ENCODE data around the gene TMEM150C.

Gene TMEM150C

DNA sequence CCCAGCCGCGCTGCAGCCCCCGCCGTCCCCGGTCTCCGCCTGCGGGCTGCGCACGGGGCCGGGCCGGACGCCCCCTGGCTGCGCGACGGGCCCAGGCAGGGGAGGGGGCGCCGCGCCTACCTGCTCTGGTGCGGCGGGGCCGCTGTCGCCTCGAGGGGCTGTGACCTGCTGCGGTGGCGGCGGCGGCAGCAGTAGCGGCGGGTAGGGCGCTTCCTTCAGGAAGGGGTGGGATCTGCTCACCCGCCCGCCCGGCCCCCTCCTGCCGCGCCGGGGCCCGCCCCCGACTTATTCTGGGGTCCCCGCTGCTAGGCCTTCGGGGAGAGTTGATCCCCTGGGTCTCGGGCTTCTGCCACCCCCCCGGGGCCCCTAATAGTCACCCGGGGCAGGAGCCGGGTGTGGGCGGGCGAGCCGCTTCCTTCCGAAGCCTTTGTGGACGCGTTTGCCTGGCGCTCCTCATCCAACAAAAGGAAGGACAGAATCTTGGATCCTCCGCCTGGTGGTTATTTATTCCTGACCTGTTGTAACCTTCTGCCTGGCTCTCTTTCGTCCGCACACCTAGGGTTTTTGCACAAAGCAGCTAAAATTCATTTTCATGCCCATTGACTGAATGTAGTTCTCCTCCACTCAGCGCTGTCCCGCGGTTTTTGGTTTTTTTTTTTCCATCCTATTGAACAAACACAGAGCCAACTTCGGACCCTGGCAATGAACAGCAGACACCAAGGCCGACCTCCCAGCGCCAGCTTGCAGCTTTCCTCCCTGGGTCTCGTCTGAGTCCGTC, at the start of gene TMEM150C:
Gene TMEM150C (minus strand): TSS at position 203 of the 778 bp plus-strand sequence. CDS start 57,331 bp downstream, outside the sequence.
- no peak for DNase-seq (ENCODE audit: low read depth)

DNA sequence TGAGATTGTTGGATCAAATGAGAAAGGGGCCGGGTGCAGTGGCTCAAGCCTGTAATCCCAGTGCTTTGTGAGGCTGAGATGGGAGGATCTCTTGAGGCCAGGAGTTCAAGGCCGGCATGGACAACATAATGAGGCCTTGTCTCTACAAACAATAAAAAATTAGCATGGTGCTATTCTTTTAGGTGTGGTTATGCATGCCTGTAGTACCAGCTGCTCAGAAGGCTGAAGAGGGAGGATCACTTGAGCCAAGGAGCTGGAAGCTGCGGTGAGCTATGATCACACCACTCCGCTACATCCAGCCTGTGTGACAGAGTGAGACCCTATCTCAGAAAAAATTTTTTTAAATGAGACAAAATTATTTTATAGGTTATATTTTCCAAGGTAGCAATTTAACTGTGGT, 49.7 kb upstream of the TMEM150C start:
- no peak for DNase-seq (ENCODE audit: low read depth)

DNA sequence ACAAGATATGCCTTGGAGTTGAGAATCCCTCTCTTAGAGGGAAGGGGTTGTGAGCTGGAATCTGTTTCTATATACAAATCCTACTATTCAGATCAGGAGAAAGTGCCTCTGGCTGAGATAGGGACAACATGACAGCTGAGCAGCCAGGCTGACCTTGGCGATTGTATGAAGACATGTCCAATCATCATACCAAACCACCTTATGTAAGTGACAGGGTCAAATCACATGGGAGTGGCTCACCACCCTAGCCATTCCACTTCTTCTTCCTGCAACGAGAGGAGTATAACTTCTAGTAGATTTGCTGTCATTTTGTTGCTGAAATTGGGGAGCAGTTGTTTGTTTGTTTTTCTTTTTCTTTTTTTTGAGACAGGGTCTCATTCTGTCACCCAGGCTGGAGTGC, 48.3 kb upstream of the TMEM150C start:
- no peak for DNase-seq (ENCODE audit: low read depth)

DNA sequence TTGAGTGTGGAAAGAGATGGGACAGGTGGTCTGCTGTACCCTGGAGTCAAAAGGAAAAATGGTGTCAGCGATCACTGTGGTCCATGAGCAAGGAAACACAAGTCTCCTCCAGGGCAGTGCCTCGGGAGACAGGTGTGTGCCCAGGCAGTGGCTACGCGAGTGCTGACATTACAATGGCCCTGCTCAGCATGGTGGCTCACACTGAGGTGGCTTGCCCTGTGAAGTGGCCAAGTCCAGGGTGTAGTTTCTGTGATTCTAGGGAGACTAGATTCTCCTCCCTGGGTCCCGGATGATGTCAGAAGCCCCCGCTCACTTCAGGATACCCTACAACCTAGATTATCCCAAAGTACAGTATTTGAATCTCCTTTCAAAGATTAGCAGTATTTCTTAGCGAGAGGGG, 44.8 kb upstream of the TMEM150C start:
- no peak for DNase-seq (ENCODE audit: low read depth)

DNA sequence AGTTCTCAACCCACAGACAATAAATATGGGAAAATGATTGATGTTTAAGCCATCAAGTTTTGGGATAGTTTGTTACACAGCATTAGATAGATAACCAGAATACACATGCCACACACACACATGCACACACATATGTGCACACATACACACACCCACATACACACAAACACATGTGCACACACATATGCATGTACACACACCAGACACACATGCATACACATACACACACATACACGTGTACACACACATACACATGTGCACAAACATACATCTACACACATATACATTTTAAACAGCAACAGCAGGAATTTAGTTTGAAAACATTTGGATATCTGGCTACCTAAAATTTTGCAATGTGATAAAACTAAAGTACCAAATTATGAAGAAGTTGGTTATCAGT, 42.7 kb upstream of the TMEM150C start:
- no peak for DNase-seq (ENCODE audit: low read depth)

DNA sequence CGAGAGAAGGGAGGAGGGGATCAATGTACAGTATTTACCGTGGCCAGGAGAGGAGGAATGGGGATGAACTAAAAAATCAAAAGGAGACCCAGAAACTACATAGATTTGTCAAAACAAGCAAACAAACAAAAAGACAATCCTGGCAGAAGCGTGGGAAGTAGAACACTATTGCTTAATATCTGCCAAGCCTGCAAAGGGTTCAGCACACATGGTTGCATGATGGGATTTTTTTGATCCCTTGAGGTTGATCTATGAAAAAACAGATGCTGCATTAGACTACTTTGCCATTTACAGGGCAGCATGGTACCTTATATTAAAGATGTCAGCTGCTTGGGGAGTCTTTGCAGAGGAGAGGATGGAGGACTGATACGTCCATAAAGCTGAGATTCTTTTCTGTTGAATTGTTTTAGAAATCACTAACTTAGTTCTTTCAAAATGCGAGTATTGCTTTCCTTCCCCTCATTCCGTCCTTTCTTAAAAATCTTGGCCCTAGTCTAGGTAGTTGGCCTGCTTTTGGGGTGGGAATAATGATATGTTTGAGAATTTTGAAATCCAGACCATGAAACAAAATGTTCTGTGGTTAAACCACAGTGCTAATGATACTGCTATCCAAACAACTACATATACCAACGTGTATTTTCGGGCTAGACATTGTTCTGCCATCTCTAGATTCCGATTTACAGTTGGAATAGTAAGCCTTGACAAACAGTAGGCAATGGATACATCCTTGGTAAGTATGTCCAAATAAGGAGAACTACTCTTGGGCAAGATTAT, 39.6 kb upstream of the TMEM150C start:
- no peak for DNase-seq (ENCODE audit: low read depth)

DNA sequence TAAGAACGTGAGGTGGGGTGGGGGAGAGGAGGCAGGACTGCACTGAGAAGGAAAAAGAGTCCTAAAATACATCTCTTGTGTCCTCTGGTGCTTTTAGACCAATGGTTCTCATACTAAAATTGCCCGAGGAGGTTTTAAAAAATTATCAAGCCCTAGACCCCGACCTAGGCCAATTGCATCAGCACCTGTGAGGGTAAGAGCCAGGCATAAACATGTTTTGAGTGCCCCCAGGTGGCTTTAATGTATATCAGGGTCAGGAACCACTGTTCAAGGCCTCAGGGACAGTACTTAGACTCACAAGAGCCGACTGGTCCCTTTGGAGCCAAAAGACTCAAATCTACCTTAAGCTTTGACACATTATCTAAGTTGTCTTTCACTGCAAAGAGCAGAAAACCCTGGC, 37.5 kb upstream of the TMEM150C start:
- DNase-seq (ENCODE audit: low read depth), result no peak

DNA sequence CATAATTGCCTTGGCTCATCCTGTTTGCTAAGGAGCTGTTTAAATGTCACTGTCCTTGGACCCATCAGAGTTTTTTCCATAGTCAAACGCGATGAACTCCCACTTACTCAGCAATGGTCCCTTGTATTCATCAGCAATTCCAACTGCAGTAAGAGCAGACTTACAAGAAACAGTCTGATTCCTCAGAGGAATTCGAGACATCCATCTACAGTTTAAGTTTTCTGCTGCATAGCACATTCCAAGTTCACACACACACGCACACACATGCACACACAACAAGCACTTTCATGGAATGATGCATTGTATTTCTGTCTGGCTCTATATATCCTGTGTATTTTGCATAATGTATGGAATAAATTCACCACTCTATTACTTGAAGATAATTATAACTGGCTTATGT, 32.7 kb upstream of the TMEM150C start:
- no peak for DNase-seq (ENCODE audit: low read depth)

DNA sequence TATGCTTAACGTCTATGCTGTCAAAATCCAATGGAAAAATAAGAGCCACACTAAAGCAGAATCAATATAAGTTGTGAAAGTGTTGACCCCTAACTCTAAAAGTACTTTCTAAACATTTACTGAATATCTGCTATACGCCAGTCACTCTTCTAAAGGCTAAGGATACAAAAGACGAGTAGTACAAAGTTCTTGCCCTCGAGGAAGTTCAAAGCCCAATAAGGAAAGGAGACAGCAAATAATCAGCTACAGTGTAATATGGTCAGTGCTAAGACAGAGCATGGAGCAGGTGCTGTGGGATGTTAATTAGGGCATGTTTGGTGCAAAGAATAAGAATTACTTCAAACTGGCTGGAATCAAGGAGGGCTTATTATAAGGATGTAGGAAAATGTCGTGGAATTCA, 31.6 kb upstream of the TMEM150C start:
- no peak for DNase-seq (ENCODE audit: low read depth)

DNA sequence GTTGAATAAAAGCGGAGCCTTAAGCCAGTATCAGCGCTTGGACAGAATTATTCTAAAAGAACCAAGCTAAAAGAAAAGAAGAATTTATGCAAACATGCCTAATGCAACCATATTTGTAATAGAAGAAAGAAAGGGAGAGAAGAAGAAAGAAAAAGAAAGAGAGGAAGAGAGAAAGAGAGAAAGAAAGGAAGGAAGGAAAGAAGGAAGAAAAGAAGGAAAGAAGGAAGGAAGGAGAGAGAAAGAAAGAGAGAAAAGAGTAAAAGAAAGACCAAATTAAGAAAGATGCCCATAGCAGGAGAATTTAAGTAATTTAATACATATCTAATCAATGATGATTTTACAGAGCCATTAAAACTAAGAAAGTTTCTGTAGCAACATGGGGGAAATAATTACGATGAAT, 30.9 kb upstream of the TMEM150C start:
- DNase-seq (ENCODE audit: low read depth), result no peak

DNA sequence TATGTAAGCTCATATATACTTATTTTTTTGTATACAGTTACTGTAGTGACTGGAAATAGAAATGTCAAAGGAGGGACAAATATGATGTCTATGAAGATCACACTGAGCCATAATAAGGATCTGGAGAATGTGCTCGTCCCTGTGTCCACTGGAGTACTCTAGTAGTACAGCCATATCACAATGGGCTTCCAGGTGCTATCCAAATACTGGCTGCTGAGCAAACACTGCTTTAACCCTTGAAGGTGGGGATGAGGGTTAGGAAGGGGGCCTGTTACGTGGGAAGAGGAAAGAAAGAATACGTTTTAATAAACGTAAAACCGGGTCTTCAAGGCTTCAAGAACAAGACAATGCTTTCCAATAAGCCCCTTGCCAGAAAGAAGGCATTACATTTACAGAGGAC, 29.8 kb upstream of the TMEM150C start:
- DNase-seq (ENCODE audit: low read depth), result no peak

DNA sequence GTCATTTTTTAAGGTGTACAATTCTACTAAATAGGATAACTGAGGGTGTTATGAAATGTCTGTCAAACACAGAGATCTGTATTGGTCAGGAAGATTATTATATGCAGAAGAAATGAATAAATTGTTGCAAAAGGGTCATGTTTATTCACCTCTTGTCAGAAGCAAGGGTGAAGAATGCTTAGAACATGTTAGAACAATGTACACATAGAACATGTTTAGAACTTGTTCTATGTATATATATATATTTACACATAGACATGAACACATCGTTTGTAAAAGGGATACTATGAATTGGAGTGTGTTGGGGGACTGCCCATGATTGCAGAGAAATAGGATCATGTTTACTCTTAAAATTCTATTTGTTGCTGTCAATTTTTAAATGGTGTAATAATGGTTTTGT, 28.0 kb upstream of the TMEM150C start:
- DNase-seq (ENCODE audit: low read depth), result no peak

DNA sequence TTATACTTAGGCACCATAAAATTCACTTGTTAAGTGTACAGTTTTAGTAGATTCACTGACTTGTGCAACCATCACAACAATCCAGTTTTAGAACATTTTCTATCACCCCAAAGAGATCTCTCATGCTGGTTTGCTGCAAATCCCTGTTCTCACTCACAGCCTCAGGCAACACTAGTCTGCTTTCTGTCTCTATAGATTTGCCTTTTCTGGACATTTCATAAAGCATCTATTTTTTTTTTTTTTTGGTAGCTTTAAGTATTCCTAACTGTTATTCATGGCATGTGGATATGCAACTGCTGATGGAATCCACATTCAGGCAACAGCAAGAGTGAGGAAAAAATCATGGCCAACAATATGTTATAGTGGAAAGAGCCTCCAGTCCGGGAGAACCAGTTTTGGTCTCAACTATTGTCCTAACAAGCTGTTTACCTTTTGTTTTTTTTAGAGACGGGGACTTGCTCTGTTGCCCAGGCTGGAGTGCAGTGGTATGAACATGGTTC, 27.0 kb upstream of the TMEM150C start:
- no peak for DNase-seq (ENCODE audit: low read depth)

DNA sequence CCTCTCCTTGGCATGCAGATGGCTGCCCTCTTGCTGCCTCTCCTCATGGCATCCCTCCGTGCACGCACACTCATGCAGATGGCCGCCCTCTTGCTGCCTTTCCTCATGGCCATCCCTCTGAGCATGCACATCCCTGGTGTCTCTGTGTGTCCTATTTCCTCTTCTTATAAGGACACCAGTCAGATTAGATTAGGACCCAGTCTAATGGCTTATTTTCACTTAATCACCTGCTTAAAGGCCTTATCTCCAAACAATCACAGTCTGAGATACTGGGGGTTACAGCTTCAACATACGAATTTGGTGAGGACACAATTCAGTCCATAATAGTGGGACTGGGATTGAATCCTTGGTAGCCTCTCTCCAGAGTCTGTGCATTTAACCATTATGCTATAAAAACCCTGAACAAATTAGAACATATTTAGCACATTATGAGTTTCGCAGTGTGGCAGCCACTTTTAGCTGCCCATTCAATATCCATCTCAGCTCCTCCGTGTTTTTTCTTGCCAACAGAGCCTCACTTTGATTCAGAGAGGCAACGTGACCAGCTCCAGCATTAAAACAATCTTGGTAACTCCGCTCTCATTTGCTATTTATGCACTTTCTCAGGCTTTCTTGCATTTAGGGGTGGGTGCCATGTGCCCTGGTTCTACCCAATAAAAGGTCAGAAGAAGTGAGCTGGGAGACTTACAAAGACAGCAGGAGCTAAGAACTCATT, 26.2 kb upstream of the TMEM150C start:
- no peak for DNase-seq (ENCODE audit: low read depth)

DNA sequence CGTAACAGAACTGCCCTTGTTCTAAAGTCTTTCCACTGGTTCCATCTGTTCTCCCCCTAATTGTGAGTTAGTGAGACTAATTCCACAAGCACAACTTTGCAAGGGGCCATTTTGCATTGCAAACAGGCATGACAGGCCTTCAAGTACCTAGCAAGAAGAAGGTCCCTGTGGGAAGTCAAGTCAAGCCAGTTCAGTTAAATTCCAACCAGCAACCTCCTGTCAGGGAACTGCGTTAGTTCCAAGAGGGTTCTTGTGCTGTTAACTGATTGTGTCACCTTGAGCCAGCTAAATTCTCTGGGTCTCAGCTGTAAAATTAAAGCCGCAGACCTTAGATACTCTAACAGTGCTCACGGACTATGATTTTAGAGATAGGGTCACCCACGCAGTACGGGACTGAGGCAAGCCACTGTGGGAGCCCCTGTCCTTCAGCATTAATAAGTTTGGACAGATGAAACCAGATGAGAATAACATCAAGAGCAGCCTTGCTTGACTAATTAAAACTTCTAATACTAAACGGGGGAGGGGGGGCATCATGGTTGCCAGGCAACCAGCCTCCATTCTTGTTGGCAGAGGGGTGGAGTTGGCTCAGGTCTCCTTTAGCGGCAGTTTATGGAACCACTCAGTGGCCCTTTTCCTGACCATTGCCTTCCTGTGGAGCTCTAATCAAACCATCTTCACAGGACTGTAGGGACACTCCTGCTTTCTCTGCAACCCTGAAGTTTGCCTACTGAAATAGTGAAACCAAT, 24.1 kb upstream of the TMEM150C start:
- no peak for DNase-seq (ENCODE audit: low read depth)

DNA sequence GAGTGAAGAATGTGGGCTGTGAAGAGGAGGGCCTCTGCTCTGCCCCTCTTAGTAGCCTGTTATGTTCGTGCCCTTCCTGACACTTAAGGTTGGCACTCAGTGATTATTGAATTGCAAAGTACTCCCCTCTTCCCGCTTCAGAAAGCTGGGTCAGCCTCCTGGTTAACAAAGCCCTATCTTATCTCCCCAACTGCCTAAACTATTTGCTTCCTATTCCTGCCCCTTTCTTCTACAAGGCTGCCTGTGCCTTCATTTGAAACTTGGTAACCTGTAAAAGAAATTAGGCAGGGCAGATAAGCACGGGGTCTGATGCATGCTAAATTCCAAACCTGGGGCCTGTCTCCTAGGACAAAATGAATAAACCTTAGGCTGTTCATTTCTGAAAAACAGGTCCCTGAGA, 23.1 kb upstream of the TMEM150C start:
- DNase-seq (ENCODE audit: low read depth), result no peak

DNA sequence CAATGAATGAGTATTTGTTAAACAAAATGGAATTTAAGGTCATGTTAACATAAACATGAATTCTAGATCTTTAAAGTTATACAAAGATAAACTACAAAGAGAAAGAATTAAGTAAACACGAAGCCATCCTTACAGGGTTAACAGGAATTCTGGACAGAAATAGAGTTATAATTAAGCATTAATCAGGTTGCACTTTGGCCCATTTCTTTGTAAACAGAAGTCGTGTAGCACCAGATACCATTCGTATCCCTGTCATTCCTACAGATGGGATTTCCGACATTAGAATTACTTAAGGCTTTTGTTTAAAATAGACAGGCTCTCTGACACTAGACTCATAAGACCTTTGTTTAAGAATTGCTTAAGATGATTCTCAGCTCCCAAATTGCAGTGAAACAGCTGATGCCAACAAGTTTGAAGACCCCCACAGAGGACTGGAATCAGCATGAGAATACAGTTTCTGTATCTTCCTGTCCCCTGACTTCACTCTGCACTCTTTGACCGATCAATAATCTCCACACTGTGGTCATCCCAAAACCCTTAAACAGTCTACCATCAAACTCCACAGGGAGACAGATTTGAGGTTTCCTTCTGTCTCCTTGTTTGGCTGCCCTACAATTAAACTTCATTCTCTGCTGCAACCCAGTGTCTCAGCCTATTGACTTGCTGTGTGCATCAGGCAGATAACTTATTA, 22.3 kb upstream of the TMEM150C start:
- no peak for DNase-seq (ENCODE audit: low read depth)

DNA sequence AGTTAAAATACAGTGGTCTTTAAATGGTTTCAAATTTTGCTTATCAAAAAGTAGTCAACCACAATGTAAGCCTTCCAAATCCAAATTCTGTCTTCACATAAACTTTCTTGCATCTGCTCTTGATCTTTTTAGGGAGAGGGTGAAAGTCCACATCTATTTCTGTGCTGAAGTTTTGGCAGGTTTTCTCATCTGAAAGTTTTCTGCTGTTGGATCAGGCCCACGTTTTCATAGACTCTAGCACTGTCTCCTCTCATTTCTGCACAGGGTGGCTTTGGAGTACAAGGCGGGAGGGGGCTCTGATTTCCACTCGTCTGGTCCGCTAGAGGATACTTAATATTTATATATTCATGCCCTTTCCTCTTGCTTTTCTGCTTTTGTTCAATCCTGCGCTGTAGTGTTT, 18.1 kb upstream of the TMEM150C start:
- no peak for DNase-seq (ENCODE audit: low read depth)

DNA sequence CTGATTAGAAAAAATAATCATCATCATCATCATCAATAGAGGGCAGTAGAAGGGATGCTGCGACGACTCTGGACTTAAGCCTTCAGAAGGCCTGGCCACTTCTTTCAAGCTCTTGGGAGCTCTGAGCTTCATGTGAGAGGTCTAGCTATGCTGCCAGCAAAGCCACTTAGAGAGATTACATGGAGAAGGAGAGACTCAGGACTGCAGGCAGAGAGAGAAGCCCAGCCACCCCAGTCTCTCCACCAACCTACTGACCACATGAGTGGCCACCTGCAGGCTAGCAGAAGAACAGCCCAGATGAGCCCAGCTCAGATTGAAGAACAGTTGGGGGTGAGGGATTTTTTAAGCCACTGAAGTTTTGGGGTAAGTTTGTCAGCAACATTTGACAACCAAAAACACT, 17.1 kb upstream of the TMEM150C start:
- DNase-seq (ENCODE audit: low read depth), result no peak

DNA sequence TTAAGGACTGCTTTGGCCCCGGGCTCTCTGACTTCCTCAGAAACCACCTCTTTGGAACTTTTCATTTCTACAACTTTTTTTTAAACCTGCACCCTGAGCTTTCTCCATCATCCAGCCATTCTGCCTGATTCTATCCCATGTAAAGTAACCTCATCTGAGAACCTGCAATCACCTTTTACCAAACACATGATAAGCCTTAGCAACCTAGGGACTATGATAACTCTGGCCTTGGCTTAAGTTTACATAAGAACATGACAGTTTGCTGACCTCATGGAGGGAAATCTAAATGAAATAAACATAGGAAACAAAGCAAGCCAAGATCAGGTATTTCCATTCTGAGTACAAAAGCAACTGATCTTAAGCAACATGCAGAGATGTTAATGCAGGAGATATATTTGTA, 15.7 kb upstream of the TMEM150C start:
- DNase-seq (ENCODE audit: low read depth), result no peak

DNA sequence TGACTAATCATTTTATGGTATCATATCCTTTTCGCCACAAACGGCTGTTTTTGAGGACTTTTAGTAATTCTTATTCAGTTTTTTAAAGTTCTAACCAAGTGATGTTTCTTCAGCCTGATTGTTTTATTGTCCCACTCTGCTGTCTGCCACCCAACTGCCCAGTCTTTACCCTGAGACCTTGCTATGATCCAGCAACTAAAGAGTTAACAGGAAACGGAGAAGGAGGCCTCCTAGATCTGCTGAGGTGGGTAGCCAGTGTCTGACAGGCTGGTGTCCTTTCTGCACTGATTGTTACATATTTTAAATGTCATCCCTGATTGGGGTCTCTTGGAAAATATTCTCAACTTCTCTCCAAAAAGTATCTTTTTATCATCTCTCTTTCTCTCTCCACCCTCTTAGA, 7.9 kb upstream of the TMEM150C start:
- no peak for DNase-seq (ENCODE audit: low read depth)

Measured in HS-5 (cell line).